HEK293 (cell line): ENCODE results near the gene SLC26A8.

ENCODE experiments used
- BCL11B ChIP-seq: fragments of 450-650 bp; formaldehyde crosslinking; IDR thresholded peaks from 2 replicates; pipeline ENCODE4 v1.5.1; 2016; ENCODE audit warnings: low read depth, missing biosample characterization, missing genetic modification characterization
- GLIS1 ChIP-seq: fragments of 450-650 bp; formaldehyde crosslinking; IDR thresholded peaks from 2 replicates; pipeline ENCODE4 v1.5.1; 2016; ENCODE audit warnings: missing biosample characterization, missing genetic modification characterization
- HOXA7 ChIP-seq: sonication (generic); formaldehyde crosslinking; IDR thresholded peaks from 2 replicates; pipeline ENCODE4 v1.8.1; 2022; ENCODE audit warnings: missing genetic modification reagents, borderline replicate concordance
- KLF9 ChIP-seq: fragments of 450-650 bp; formaldehyde crosslinking; IDR thresholded peaks from 2 replicates; pipeline ENCODE4 v1.5.1; 2016; ENCODE audit warnings: missing biosample characterization, missing genetic modification characterization, low read depth
- MZF1 ChIP-seq: fragments of 450-650 bp; formaldehyde crosslinking; IDR thresholded peaks from 2 replicates; pipeline ENCODE4 v1.5.1; 2017; ENCODE audit warnings: missing biosample characterization, missing genetic modification characterization, borderline replicate concordance
- OVOL3 ChIP-seq: fragments of 450-650 bp; formaldehyde crosslinking; IDR thresholded peaks from 2 replicates; pipeline ENCODE4 v1.5.1; 2016; ENCODE audit warnings: missing biosample characterization, missing genetic modification characterization
- PATZ1 ChIP-seq: fragments of 450-650 bp; formaldehyde crosslinking; IDR thresholded peaks from 2 replicates; pipeline ENCODE4 v1.5.1; 2016; ENCODE audit warnings: missing biosample characterization, missing genetic modification characterization
- SCRT1 ChIP-seq: fragments of 450-650 bp; formaldehyde crosslinking; IDR thresholded peaks from 2 replicates; pipeline ENCODE4 v1.5.1; 2016; ENCODE audit warnings: missing biosample characterization, missing genetic modification characterization, borderline replicate concordance
- ZBTB21 ChIP-seq: fragments of 450-650 bp; formaldehyde crosslinking; IDR thresholded peaks from 2 replicates; pipeline ENCODE4 v1.5.1; 2017; ENCODE audit warnings: missing biosample characterization, missing genetic modification characterization
- ZNF10 ChIP-seq: fragments of 450-650 bp; formaldehyde crosslinking; IDR thresholded peaks from 2 replicates; pipeline ENCODE4 v1.5.1; 2017; ENCODE audit warnings: missing biosample characterization, missing genetic modification characterization
- ZNF140 ChIP-seq: fragments of 450-650 bp; formaldehyde crosslinking; IDR thresholded peaks from 2 replicates; pipeline ENCODE4 v1.5.1; 2016; ENCODE audit warnings: missing biosample characterization, missing genetic modification characterization
- ZNF175 ChIP-seq: fragments of 450-650 bp; formaldehyde crosslinking; IDR thresholded peaks from 2 replicates; pipeline ENCODE4 v1.5.1; 2016; ENCODE audit warnings: missing biosample characterization, missing genetic modification characterization
- ZNF324 ChIP-seq: fragments of 450-650 bp; formaldehyde crosslinking; IDR thresholded peaks from 2 replicates; pipeline ENCODE4 v1.5.1; 2016; ENCODE audit warnings: missing biosample characterization, missing genetic modification characterization
- ZNF366 ChIP-seq: fragments of 450-650 bp; formaldehyde crosslinking; conservative IDR thresholded peaks from 2 replicates; pipeline ENCODE4 v1.5.1; 2016; ENCODE audit warnings: missing biosample characterization, missing genetic modification characterization
- ZNF404 ChIP-seq: fragments of 450-650 bp; formaldehyde crosslinking; IDR thresholded peaks from 2 replicates; pipeline ENCODE4 v1.5.1; 2017; ENCODE audit warnings: missing biosample characterization, missing genetic modification characterization
- ZNF514 ChIP-seq: fragments of 450-650 bp; formaldehyde crosslinking; IDR thresholded peaks from 2 replicates; pipeline ENCODE4 v1.5.1; 2016; ENCODE audit warnings: missing biosample characterization, missing genetic modification characterization
- ZNF558 ChIP-seq: fragments of 450-650 bp; formaldehyde crosslinking; IDR thresholded peaks from 2 replicates; pipeline ENCODE4 v1.5.1; 2016; ENCODE audit warnings: missing biosample characterization, missing genetic modification characterization
- ZNF704 ChIP-seq: fragments of 450-650 bp; formaldehyde crosslinking; IDR thresholded peaks from 2 replicates; pipeline ENCODE4 v1.5.1; 2016; ENCODE audit warnings: missing biosample characterization, missing genetic modification characterization
- TF ChIP-seq, protein P1 (sequence below): fragments of 450-650 bp; formaldehyde crosslinking; IDR thresholded peaks from 2 replicates; pipeline ENCODE4 v1.5.1; 2016; ENCODE audit warnings: missing biosample characterization, missing genetic modification characterization
- TF ChIP-seq, protein P2 (sequence below): fragments of 450-650 bp; formaldehyde crosslinking; IDR thresholded peaks from 2 replicates; pipeline ENCODE4 v1.5.1; 2016; ENCODE audit warnings: missing biosample characterization, missing genetic modification characterization, low read depth
- TF ChIP-seq, protein P3 (sequence below): fragments of 450-650 bp; formaldehyde crosslinking; IDR thresholded peaks from 2 replicates; pipeline ENCODE4 v1.5.1; 2017; ENCODE audit warnings: missing biosample characterization, missing genetic modification characterization
- TF ChIP-seq, protein P4 (sequence below): fragments of 450-650 bp; formaldehyde crosslinking; IDR thresholded peaks from 2 replicates; pipeline ENCODE4 v1.5.1; 2016; ENCODE audit warnings: missing biosample characterization, missing genetic modification characterization
- TF ChIP-seq, protein P5 (sequence below): fragments of 450-650 bp; formaldehyde crosslinking; IDR thresholded peaks from 2 replicates; pipeline ENCODE4 v1.5.1; 2016; ENCODE audit warnings: missing biosample characterization, missing genetic modification characterization
- TF ChIP-seq, protein P6 (sequence below): fragments of 450-650 bp; IDR thresholded peaks from 2 replicates; pipeline ENCODE4 v1.5.1; 2018; ENCODE audit warnings: missing biosample characterization, mild to moderate bottlenecking, missing genetic modification characterization

The SLC26A8 gene

DNA sequence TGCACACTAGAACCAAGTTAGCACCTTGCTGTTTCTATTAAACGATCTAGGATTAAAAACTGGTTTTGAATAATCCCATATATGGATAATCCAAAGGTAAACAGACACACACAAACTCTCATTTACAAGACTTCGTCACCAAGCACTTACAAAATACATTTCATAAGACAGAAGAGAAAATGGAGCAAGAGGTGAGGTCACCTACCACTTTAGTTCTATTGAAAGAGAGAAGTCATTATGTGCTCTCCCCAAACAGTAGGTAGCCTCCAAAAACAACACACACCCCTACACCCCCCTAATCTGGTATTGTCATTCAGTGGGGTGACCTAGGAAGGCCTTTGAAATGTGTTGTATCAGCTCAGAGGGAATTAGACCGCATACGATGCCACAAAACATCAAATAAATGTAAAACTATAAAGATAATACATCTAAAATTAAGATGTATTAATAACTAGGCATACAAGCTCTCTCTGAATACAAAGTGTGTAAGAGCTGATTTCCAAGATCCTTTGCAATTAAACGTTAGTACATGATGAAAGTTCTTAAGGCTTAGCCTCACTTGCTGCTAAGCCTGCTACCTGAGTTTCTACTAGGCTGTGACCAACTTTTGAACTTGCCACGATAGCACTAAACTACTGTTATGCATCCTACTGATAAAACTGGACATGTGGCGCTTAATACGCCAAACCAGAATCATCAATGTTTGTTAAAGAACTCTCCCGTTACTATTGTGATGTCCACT, 105.2 kb downstream of the SLC26A8 start (continued):
- TF ChIP-seq PATZ1 (tag by site-specific recombination) = peak; percentile 83
- TF ChIP-seq OVOL3 (tag by site-specific recombination) = no peak
- TF ChIP-seq, protein P1, sequence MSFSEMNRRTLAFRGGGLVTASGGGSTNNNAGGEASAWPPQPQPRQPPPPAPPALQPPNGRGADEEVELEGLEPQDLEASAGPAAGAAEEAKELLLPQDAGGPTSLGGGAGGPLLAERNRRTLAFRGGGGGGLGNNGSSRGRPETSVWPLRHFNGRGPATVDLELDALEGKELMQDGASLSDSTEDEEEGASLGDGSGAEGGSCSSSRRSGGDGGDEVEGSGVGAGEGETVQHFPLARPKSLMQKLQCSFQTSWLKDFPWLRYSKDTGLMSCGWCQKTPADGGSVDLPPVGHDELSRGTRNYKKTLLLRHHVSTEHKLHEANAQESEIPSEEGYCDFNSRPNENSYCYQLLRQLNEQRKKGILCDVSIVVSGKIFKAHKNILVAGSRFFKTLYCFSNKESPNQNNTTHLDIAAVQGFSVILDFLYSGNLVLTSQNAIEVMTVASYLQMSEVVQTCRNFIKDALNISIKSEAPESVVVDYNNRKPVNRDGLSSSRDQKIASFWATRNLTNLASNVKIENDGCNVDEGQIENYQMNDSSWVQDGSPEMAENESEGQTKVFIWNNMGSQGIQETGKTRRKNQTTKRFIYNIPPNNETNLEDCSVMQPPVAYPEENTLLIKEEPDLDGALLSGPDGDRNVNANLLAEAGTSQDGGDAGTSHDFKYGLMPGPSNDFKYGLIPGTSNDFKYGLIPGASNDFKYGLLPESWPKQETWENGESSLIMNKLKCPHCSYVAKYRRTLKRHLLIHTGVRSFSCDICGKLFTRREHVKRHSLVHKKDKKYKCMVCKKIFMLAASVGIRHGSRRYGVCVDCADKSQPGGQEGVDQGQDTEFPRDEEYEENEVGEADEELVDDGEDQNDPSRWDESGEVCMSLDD (tag by site-specific recombination) = no peak
- TF ChIP-seq ZNF366 (tag by site-specific recombination) = peak; percentile 82
- TF ChIP-seq GLIS1 = peak; percentile 32; the same call in 1 of the 2 replicates
- TF ChIP-seq, protein P2, sequence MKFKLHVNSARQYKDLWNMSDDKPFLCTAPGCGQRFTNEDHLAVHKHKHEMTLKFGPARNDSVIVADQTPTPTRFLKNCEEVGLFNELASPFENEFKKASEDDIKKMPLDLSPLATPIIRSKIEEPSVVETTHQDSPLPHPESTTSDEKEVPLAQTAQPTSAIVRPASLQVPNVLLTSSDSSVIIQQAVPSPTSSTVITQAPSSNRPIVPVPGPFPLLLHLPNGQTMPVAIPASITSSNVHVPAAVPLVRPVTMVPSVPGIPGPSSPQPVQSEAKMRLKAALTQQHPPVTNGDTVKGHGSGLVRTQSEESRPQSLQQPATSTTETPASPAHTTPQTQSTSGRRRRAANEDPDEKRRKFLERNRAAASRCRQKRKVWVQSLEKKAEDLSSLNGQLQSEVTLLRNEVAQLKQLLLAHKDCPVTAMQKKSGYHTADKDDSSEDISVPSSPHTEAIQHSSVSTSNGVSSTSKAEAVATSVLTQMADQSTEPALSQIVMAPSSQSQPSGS (tag by site-specific recombination) = peak; percentile 83; the same call in 1 of the 2 replicates
- TF ChIP-seq, protein P3, sequence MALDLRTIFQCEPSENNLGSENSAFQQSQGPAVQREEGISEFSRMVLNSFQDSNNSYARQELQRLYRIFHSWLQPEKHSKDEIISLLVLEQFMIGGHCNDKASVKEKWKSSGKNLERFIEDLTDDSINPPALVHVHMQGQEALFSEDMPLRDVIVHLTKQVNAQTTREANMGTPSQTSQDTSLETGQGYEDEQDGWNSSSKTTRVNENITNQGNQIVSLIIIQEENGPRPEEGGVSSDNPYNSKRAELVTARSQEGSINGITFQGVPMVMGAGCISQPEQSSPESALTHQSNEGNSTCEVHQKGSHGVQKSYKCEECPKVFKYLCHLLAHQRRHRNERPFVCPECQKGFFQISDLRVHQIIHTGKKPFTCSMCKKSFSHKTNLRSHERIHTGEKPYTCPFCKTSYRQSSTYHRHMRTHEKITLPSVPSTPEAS (tag by site-specific recombination) = no peak; the same call in 1 of the 2 replicates
- TF ChIP-seq ZNF10 (tag by site-specific recombination) = no peak
- TF ChIP-seq ZNF514 = no peak
- TF ChIP-seq ZNF704 (tag by site-specific recombination) = no peak
- no peak for TF ChIP-seq ZNF404 (tag by site-specific recombination)
- TF ChIP-seq, protein P4, sequence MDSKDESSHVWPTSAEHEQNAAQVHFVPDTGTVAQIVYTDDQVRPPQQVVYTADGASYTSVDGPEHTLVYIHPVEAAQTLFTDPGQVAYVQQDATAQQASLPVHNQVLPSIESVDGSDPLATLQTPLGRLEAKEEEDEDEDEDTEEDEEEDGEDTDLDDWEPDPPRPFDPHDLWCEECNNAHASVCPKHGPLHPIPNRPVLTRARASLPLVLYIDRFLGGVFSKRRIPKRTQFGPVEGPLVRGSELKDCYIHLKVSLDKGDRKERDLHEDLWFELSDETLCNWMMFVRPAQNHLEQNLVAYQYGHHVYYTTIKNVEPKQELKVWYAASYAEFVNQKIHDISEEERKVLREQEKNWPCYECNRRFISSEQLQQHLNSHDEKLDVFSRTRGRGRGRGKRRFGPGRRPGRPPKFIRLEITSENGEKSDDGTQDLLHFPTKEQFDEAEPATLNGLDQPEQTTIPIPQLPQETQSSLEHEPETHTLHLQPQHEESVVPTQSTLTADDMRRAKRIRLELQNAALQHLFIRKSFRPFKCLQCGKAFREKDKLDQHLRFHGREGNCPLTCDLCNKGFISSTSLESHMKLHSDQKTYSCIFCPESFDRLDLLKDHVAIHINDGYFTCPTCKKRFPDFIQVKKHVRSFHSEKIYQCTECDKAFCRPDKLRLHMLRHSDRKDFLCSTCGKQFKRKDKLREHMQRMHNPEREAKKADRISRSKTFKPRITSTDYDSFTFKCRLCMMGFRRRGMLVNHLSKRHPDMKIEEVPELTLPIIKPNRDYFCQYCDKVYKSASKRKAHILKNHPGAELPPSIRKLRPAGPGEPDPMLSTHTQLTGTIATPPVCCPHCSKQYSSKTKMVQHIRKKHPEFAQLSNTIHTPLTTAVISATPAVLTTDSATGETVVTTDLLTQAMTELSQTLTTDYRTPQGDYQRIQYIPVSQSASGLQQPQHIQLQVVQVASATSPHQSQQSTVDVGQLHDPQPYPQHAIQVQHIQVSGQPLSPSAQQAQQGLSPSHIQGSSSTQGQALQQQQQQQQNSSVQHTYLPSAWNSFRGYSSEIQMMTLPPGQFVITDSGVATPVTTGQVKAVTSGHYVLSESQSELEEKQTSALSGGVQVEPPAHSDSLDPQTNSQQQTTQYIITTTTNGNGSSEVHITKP = peak; percentile 80
- no peak for TF ChIP-seq HOXA7 (CRISPR knock-in tag)
- peak; percentile 75; the same call in 1 of the 2 replicates for TF ChIP-seq ZNF324
- TF ChIP-seq ZBTB21 = peak; percentile 87
- no peak for TF ChIP-seq SCRT1 (tag by site-specific recombination)
- TF ChIP-seq, protein P5, sequence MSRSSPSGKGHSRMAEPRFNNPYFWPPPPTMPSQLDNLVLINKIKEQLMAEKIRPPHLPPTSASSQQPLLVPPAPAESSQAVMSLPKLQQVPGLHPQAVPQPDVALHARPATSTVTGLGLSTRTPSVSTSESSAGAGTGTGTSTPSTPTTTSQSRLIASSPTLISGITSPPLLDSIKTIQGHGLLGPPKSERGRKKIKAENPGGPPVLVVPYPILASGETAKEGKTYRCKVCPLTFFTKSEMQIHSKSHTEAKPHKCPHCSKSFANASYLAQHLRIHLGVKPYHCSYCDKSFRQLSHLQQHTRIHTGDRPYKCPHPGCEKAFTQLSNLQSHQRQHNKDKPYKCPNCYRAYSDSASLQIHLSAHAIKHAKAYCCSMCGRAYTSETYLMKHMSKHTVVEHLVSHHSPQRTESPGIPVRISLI (tag by site-specific recombination) = no peak
- TF ChIP-seq BCL11B (tag by site-specific recombination) = no peak
- TF ChIP-seq KLF9 (tag by site-specific recombination) = no peak
- TF ChIP-seq ZNF175 = no peak
- TF ChIP-seq, protein P6, sequence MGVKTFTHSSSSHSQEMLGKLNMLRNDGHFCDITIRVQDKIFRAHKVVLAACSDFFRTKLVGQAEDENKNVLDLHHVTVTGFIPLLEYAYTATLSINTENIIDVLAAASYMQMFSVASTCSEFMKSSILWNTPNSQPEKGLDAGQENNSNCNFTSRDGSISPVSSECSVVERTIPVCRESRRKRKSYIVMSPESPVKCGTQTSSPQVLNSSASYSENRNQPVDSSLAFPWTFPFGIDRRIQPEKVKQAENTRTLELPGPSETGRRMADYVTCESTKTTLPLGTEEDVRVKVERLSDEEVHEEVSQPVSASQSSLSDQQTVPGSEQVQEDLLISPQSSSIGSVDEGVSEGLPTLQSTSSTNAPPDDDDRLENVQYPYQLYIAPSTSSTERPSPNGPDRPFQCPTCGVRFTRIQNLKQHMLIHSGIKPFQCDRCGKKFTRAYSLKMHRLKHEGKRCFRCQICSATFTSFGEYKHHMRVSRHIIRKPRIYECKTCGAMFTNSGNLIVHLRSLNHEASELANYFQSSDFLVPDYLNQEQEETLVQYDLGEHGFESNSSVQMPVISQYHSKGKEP (tag by site-specific recombination) = no peak
- no peak for TF ChIP-seq MZF1 (tag by site-specific recombination)
- no peak for TF ChIP-seq ZNF140 (tag by site-specific recombination)
- peak; percentile 51; the same call in 1 of the 2 replicates for TF ChIP-seq ZNF558 (tag by site-specific recombination)
